GM10266 (cell line): Measurements from ENCODE around the gene ILDR2.

Source experiments
- DNase-seq: peaks from one replicate; pipeline ENCODE4 v3.0.0; 2012; ENCODE audit errors: extremely low spot score
- TF ChIP-seq, protein P1 (sequence below): IDR thresholded peaks from 2 replicates; pipeline ENCODE4 v1.5.1; 2012; ENCODE audit warnings: mild to moderate bottlenecking, low read depth; ENCODE audit not compliant: control insufficient read depth, insufficient read depth; ENCODE audit errors: missing control alignments

The ILDR2 gene

DNA sequence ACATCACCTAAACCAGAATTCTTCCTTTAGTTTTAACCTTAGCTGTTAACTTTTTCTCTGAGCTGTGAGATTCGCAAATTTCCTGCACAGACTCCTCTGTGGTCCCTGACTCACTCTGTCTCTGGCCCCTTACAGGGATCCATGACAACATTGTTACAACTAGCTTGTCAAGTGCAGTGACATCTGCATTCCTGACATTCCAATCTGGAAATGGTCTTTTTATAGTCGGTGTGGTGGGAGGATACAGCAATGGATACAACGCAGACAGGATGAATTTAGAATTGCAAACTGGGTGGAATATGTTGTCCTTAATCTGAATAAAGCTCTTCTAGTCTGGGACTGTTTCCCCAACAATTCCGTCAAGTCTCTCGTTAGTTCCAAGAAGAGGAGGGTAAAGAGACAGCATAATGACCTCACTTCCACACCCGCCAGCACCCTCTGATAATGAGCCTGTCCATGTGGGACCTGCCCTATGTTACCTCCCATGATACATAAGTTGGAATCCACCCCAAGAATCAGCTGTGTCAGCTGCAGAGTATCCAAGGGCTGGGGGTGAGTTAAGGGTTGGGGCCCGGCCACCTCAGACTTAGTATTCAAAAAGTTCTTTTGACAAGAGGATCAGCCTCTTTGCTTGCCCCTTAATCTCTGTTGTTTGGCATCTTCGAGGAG lies 49.4 kb downstream of the ILDR2 start:
- no peak for DNase-seq

DNA sequence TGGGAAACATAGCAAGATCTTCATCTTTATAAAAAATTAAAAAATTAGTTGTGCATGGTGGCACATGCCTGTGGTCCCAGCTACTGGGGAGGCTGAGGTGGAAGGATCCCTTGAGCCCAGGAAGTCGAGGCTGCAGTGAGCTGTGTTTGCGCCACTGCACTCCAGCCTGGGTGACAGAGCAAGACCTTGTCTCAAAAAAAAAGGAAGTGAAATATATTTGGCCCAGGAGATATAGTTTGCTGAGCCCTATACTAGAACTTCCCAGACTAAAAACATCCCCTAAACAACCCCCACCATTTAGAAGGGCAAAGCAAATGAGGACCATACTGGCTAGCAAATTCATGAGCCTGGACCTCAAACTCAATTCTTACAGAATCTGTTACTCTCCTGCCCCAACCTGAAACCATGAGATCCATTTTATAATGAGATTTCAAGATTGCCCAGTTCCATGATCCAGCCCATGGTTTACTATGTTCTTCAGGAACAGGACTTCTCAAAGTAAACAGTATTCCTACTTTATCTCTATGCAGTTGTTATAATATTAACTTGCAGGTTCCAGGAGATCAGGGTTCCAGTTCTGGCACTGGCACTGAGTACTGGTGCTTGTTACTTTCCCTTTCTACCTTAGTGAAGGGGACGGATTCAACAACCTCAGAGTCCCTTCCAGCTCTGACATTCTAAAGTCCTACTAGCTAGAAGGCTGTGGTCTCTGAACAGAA lies 50.4 kb downstream of the ILDR2 start:
- DNase-seq: no peak

More for the DNA sequence above, 49.4 kb downstream of the ILDR2 start:
- TF ChIP-seq, protein P1, sequence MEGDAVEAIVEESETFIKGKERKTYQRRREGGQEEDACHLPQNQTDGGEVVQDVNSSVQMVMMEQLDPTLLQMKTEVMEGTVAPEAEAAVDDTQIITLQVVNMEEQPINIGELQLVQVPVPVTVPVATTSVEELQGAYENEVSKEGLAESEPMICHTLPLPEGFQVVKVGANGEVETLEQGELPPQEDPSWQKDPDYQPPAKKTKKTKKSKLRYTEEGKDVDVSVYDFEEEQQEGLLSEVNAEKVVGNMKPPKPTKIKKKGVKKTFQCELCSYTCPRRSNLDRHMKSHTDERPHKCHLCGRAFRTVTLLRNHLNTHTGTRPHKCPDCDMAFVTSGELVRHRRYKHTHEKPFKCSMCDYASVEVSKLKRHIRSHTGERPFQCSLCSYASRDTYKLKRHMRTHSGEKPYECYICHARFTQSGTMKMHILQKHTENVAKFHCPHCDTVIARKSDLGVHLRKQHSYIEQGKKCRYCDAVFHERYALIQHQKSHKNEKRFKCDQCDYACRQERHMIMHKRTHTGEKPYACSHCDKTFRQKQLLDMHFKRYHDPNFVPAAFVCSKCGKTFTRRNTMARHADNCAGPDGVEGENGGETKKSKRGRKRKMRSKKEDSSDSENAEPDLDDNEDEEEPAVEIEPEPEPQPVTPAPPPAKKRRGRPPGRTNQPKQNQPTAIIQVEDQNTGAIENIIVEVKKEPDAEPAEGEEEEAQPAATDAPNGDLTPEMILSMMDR: no peak

DNA sequence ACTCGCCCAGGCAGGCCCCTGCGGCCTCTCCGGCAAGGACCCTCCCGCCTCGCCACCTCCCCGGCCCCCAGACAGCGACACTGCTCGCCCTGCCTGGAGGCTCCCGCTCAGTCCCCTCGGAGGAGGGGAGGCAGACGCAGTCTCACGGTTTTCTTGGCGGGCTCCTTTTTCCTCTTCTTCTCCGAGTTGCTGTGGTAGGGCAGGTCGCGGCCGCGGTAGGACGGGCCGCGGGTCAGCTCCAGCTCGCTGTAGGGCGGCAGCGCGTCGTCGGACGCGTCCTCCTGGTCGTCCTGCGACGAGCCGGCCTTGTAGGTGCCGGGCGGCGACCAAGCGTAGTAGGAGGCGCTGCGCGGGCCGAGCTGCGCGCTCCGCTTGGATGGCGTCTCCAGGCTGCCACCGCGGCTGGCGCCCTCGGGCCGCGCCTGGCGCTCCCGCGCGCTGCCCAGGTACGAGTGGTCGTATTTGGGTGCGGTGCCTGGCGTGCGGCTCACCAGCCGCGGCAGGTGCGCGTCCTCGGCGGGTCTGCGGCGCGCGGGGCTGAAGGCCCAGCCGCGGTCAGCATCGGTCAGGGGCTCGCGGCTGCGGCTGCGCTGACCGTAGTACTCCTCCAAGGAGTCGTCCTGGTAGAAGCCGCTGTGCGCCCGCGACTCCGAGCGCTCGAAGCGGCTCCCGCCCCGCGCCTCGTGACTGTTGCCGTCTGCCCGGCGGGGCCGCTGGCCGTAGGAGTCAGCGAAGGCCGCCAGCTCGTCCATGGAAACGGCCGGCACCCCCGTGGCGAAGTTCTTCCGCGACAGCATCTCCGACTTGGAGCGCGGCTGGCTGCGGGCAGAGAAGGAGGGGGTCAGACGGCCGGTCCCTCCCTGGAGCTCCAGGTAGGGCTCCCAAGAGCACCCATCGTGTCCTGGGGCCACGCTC lies 54.5 kb downstream of the ILDR2 start:
- peak; percentile 15 for DNase-seq
- TF ChIP-seq, protein P1: no peak

More for the DNA sequence above, 50.4 kb downstream of the ILDR2 start:
- TF ChIP-seq, protein P1: no peak

DNA sequence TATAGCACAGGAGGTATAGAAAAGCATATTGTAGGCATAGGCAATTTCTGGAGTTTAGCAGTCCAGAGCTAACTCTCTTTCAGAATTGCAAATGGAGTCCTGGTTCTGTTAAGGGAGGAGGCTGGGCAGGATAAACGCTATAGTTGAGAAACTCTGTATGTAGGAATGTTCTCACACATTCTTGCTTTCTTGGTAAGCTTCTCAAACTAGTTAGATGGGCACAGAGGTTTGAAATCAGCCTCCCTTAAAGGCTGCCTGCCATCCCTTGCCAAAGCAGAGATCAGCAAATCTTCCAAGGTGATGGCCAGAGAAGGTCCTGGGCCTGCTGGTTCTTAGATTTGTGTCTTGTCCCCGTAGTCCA lies 56.4 kb downstream of the ILDR2 start:
- no peak for DNase-seq
- TF ChIP-seq, protein P1: no peak

DNA sequence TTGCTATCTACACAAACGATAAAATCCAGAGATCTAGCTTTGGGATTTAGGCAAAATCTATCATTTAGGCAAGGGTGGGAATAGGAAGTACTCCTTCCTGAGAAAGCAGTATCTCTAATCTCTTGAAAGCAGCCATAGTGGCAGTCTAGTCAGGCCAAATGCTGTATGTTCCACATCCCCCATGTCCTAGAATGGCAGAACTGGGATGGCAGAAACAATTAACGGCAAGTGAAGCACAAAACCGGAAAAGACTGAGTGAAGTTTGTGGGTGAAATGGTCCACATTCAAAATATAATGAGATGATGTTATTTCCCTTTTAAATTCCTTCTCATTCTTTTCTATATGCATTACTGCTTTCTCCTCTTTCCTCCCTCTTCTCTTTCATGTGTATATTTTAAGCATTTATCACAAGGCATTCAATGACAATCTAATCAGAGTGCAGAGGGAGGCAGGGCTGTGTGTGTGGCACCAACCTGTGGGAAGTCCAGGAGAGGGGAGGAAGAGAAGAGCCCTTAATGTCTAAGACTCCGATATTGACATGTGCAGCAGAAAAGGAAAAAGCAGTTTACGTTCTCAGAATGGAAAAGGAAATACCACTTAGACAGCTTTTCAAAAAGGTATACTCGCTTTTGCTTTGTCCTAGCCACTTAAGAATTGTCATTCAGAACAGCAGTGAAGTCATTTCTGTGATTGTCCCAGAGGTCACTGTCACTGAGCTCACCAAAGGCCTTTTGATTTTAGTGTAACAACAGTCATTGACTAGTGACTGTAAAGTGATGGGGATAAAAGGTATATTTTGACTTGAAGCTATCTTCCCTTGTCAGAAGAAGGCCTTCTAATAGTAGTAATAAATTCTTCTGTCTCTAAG lies 57.0 kb downstream of the ILDR2 start:
- TF ChIP-seq, protein P1: no peak

DNA sequence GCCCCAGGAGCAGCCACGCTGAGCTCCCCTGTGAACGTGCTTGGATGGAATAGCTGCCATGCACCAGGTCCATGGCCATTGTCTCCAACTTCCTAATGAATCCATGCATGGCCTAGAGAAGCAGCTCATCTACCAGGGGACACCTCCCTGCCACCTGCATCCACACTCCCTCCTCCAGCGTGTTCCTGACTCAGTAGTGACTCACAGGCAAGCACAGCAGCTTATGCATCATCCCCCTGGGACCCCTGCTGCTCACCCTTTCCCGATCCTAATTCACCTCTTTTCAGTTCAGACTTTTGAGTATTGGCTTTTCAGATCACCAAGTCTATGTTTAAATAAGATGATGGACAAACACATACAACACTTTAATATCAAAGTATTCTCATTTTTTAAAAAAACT lies 59.4 kb downstream of the ILDR2 start:
- TF ChIP-seq, protein P1: no peak
- no peak for DNase-seq

More for the DNA sequence above, 57.0 kb downstream of the ILDR2 start:
- DNase-seq: no peak
